Measurements from ENCODE around the gene MED12L. TPM values are rescaled to one million over a fixed set of nuclear protein-coding genes. Genes with fewer than 3 reads are reported as not detected.

Gene MED12L
- total and polyA plus RNA-seq, 10 of the 15 experiments (the other 5 are each of a cell fraction or from before 2014, with no cell fraction given) = 0.01 to 0.06 (median 0.03) TPM; not detected in 2

- TF ChIP-seq ZBTB11 (CRISPR knock-in tag; IDR thresholded peaks at IDR 0.05) (no peak), SUPT20H (IDR thresholded peaks at IDR 0.05; ENCODE audit: borderline replicate concordance, control insufficient read depth, low read depth, low read length) (no peak)
Observed at GRCh38 chr3:151226088-151226563, 140.7 kb downstream of the MED12L start (continued).

- no peak for FAIRE-seq
- Histone ChIP-seq H3K36me3 (ENCODE audit: control insufficient read depth in 2 of 2, insufficient read depth in 2 of 2, low read length in 1 of 2) (no peaks in the 10 kb centered on the region), H3K9me3 (replicated peaks; ENCODE audit: control insufficient read depth, insufficient read depth, low read length) (no peaks in the 10 kb centered on the region), H3K4me1 (ENCODE audit: control insufficient read depth, insufficient read depth, low read length) (peaks cover 9% of the 10 kb centered on the region), H3K27me3 (replicated peaks in 1 of 2; ENCODE audit: control insufficient read depth in 2 of 2, insufficient read depth in 2 of 2, low read length in 1 of 2) (no peaks in the 10 kb centered on the region), H3K4me2 (ENCODE audit: control insufficient read depth, insufficient read depth) (no peak overlapping the region), H4K20me1 (ENCODE audit: control insufficient read depth, insufficient read depth) (no peaks in the 10 kb centered on the region), H3K4me3 (no peak overlapping the region), H2AFZ (ENCODE audit: control insufficient read depth, low read depth, low read length) (no peak overlapping the region), H3K27ac (ENCODE audit: control insufficient read depth, insufficient read depth) (no peak overlapping the region), H3K79me2 (ENCODE audit: control insufficient read depth, insufficient read depth, low read length) (no peaks in the 10 kb centered on the region), H3K9ac (ENCODE audit: control insufficient read depth, insufficient read depth, low read length) (no peak overlapping the region)
- intact Hi-C loops (cut with micrococcal nuclease; ENCODE audit: unreplicated experiment) = loop anchor here (1.0 kb wide), 3 partner anchors 56 to 100 kb away; no protein-coding TSS in a partner anchor
- no TSS peak for BruUV-seq (replicated peaks)
- POLR2A ChIA-PET = no interaction called here
- SMC1A ChIA-PET (ENCODE audit: uncharacterized antibody, unreplicated experiment) = interaction anchor here (0.6 to 7.6 kb wide), 14 partner anchors 9 to 611 kb away, joined by 3 to 98 read pairs (median 6); partner anchors contain the start of genes GPR171 and P2RY14
- in situ Hi-C loops (cut with MboI) = loop anchor here (5.0 kb wide), 2 partner anchors 50 to 60 kb away; partner anchors contain the start of gene P2RY14
- 88% methylated on average over 5 of the region's 5 CpGs for WGBS (ENCODE audit: insufficient coverage, insufficient replicate concordance, low lambda C conversion rate, missing lambda C conversion rate)
- CTCF ChIA-PET = interaction anchor here (0.8 to 8.7 kb wide), 27 partner anchors 9 to 689 kb away, joined by 3 to 182 read pairs (median 7); partner anchors contain the start of genes GPR171, P2RY13 and P2RY14
- RAD21 ChIA-PET (ENCODE audit: unreplicated experiment) = interaction anchor here (0.7 to 3.5 kb wide), 6 partner anchors 17 to 71 kb away, joined by 3 to 50 read pairs (median 6); partner anchors contain the start of gene P2RY14
- ATAC-seq = no peak
- DNase-seq (ENCODE audit: low read depth, low spot score) = no peak
- TF ChIP-seq IKZF1 (conservative IDR thresholded peaks at IDR 0.05) (no peak), MEF2A (IDR thresholded peaks at IDR 0.05; ENCODE audit: insufficient read depth, low read depth, low read length) (no peak), MAX (IDR thresholded peaks at IDR 0.05; ENCODE audit: low read depth, low read length) (no peak), IRF3 (IDR thresholded peaks at IDR 0.05) (no peak), PAX8 (IDR thresholded peaks at IDR 0.05) (no peak), NR2C2 (IDR thresholded peaks at IDR 0.05; ENCODE audit: borderline replicate concordance, control insufficient read depth, insufficient read length, low read depth) (no peak), MTA3 (IDR thresholded peaks at IDR 0.05; ENCODE audit: borderline replicate concordance, low read length) (no peak), E2F4 (IDR thresholded peaks at IDR 0.05; ENCODE audit: low read depth, low read length) (no peak), CREB1 (IDR thresholded peaks at IDR 0.05; ENCODE audit: low read depth) (no peak), EED (IDR thresholded peaks at IDR 0.05; ENCODE audit: low read depth) (no peak), TBL1XR1 (IDR thresholded peaks at IDR 0.05; ENCODE audit: low read depth, low read length) (no peak), HSF1 (IDR thresholded peaks at IDR 0.05; ENCODE audit: low read depth, low read length) (no peak), EZH2 (IDR thresholded peaks at IDR 0.05; ENCODE audit: borderline replicate concordance, control insufficient read depth, low read depth, low read length) (no peak)
Observed at GRCh38 chr3:151226825-151227224, 141.4 kb downstream of the MED12L start.

All from GM12878 (cell line).